Heart left ventricle (tissue), 13 donors: ENCODE measurements around the gene LMAN2.

ENCODE experiments used
- CTCF ChIP-seq, 12 donors: fragments of 200-600 bp; sonication (generic) in 4 of 12; IDR thresholded peaks; one replicate each; pipeline versions ENCODE4 v1.5.0 to v1.8.0; 2018 to 2022; ENCODE audit warnings: antibody characterized with exemption in 12 of 12, mild to moderate bottlenecking in 5 of 12
- POLR2A ChIP-seq, 2 donors: fragments of 450-650 bp; IDR thresholded peaks; one replicate each; pipeline ENCODE4 v1.6.1; 2017; ENCODE audit warnings: antibody characterized with exemption in 2 of 2, mild to moderate bottlenecking in 2 of 2, moderate library complexity in 2 of 2
- donor health status: ischemic (EF 13 %, LVEDD 7.1; RV severe dilation, severe dysfunction).
- donor health status: DM: no; HTN: yes; CAD: no.
- donor health status: DM: no; HTN: no; CAD: no.
- donor health status: ischemic (EF 25% LVEDD 6.9; RV normal size, moderate dysfunction).
- donor health status: ischemic (EF 25% LVEDD 5.7; RV mildly dilated, moderate dysfunction).
- donor health status: ischemic (EF 35%, LVEDD 5.7; RV mildly dilated, moderate dysfunction).
- donor health status: nonischemic (EF 11% LVEDD 7.7; RV severe dilation, severe dysfunction).
- donor health status: DM: yes; HTN: yes; CAD: no.
- donor health status: PGD.
- donor health status: ischemic (EF 29% LVEDD 5.4; RV normal size, mild dysfunction).
- donor health status: nonischemic (EF 23%, LVEDD 6.1; RV moderate dilation, normal function).

GRCh38 chr5:177396078-177396477 lies 44.6 kb upstream of the LMAN2 start:
- TF ChIP-seq POLR2A (IDR thresholded peaks at IDR 0.05) (no peak), CTCF (IDR thresholded peaks at IDR 0.05) (no peak)
